Ishikawa (cell line): ENCODE results near the gene IFNAR2.

Experiments
- CEBPB ChIP-seq: IDR thresholded peaks from 2 replicates; pipeline ENCODE4 v1.6.1; 2012
- CREB1 ChIP-seq: IDR thresholded peaks from 2 replicates; pipeline ENCODE4 v1.6.1; 2012; ENCODE audit warnings: low read depth
- EGR1 ChIP-seq: IDR thresholded peaks from 2 replicates; pipeline ENCODE4 v1.6.1; 2012
- EP300 ChIP-seq: IDR thresholded peaks from 2 replicates; pipeline ENCODE4 v1.6.1; 2012; ENCODE audit warnings: borderline replicate concordance
- FOXM1 ChIP-seq: IDR thresholded peaks from 2 replicates; pipeline ENCODE4 v1.6.1; 2012; ENCODE audit warnings: low read depth, borderline replicate concordance
- NFIC ChIP-seq: IDR thresholded peaks from 2 replicates; pipeline ENCODE4 v1.6.1; 2012
- RAD21 ChIP-seq: IDR thresholded peaks from 2 replicates; pipeline ENCODE4 v1.6.1; 2012; ENCODE audit warnings: low read depth
- TAF1 ChIP-seq: IDR thresholded peaks from 2 replicates; pipeline ENCODE4 v1.6.1; 2012; ENCODE audit warnings: low read depth, mild to moderate bottlenecking
- TCF12 ChIP-seq: IDR thresholded peaks from 2 replicates; pipeline ENCODE4 v1.6.1; 2012; ENCODE audit warnings: low read depth
- TEAD4 ChIP-seq: IDR thresholded peaks from 2 replicates; pipeline ENCODE4 v1.6.1; 2012
- YY1 ChIP-seq: IDR thresholded peaks from 2 replicates; pipeline ENCODE4 v1.6.1; 2012; ENCODE audit warnings: low read depth
- ZBTB7A ChIP-seq: IDR thresholded peaks from 2 replicates; pipeline ENCODE4 v1.6.1; 2012; ENCODE audit warnings: low read depth
- TF ChIP-seq, protein P1 (sequence below): IDR thresholded peaks from 2 replicates; pipeline ENCODE4 v1.6.1; 2012
- TF ChIP-seq, protein P2 (sequence below): IDR thresholded peaks from 2 replicates; pipeline ENCODE4 v1.6.1; 2012
- TF ChIP-seq, protein P3 (sequence below): IDR thresholded peaks from 2 replicates; pipeline ENCODE4 v1.6.1; 2012; ENCODE audit warnings: low read depth, mild to moderate bottlenecking

Gene IFNAR2

DNA sequence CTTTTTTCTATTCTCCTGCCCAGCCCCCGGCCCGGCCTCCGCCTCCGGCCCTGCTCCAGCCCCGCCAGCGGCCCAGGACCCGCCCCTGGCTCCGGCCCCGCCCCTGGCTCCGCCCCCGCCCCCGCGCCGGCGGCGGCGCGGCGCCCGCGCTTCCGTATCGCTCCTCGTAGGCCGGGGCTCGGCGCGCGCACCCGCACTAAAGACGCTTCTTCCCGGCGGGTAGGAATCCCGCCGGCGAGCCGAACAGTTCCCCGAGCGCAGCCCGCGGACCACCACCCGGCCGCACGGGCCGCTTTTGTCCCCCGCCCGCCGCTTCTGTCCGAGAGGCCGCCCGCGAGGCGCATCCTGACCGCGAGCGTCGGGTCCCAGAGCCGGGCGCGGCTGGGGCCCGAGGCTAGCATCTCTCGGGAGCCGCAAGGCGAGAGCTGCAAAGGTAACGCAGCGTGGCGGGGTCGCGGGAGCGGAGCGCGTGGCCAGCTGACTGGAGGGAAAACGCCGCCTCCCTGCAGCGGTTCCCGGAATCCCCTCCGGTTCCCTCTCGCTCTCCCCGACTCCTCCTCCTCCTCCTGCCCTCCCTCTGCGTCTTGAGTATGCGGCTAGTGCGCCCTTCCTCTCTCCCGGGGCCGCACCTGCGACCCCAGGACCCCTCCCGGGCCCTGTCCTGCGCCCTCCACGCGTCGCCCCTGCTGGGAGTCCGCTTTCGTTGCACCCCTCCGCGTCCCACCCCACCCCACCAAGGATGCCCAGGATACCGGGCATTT lies at the start of gene IFNAR2:
Gene IFNAR2, plus strand, starts transcription at position 155 of the 761 bp plus-strand sequence. CDS start 11,985 bp downstream, outside the sequence.
- TF ChIP-seq TAF1: peak; percentile 34; the same call in 1 of the 2 replicates
- no peak for TF ChIP-seq TEAD4
- no peak for TF ChIP-seq EGR1
- TF ChIP-seq CREB1: no peak
- TF ChIP-seq CEBPB: no peak
- no peak for TF ChIP-seq YY1
- TF ChIP-seq RAD21: no peak
- TF ChIP-seq, protein P1, sequence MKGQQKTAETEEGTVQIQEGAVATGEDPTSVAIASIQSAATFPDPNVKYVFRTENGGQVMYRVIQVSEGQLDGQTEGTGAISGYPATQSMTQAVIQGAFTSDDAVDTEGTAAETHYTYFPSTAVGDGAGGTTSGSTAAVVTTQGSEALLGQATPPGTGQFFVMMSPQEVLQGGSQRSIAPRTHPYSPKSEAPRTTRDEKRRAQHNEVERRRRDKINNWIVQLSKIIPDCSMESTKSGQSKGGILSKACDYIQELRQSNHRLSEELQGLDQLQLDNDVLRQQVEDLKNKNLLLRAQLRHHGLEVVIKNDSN: no peak
- TF ChIP-seq, protein P2, sequence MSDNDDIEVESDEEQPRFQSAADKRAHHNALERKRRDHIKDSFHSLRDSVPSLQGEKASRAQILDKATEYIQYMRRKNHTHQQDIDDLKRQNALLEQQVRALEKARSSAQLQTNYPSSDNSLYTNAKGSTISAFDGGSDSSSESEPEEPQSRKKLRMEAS: peak; percentile 71; the same call in 1 of the 2 replicates
- no peak for TF ChIP-seq NFIC
- no peak for TF ChIP-seq FOXM1
- no peak for TF ChIP-seq EP300
- TF ChIP-seq ZBTB7A: peak; percentile 78; the same call in 1 of the 2 replicates

DNA sequence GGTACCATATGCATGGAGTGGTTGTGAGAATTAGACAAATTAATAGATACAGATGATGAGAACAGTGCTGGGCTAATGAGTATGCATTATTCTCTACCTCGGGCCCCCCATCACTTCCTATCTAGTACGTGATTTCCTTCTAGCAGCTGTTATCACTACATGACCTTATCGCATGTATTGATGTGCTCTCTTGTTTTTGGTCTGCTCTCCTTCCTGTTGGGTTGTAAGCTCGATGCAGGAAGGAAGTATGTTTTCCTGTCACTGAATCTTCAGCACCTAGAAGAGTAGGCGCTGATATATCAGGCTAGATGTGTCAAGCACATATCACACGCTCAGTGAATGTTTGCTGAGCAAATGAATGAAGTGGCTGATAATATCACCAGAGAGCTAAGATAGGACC lies 43.9 kb upstream of the IFNAR2 start:
- TF ChIP-seq, protein P1: no peak
- TF ChIP-seq, protein P2: no peak
- no peak for TF ChIP-seq CEBPB
- TF ChIP-seq TAF1: no peak
- TF ChIP-seq YY1: no peak
- no peak for TF ChIP-seq TCF12
- TF ChIP-seq EGR1: no peak
- no peak for TF ChIP-seq TEAD4
- TF ChIP-seq RAD21: no peak
- TF ChIP-seq EP300: no peak
- no peak for TF ChIP-seq CREB1
- TF ChIP-seq, protein P3, sequence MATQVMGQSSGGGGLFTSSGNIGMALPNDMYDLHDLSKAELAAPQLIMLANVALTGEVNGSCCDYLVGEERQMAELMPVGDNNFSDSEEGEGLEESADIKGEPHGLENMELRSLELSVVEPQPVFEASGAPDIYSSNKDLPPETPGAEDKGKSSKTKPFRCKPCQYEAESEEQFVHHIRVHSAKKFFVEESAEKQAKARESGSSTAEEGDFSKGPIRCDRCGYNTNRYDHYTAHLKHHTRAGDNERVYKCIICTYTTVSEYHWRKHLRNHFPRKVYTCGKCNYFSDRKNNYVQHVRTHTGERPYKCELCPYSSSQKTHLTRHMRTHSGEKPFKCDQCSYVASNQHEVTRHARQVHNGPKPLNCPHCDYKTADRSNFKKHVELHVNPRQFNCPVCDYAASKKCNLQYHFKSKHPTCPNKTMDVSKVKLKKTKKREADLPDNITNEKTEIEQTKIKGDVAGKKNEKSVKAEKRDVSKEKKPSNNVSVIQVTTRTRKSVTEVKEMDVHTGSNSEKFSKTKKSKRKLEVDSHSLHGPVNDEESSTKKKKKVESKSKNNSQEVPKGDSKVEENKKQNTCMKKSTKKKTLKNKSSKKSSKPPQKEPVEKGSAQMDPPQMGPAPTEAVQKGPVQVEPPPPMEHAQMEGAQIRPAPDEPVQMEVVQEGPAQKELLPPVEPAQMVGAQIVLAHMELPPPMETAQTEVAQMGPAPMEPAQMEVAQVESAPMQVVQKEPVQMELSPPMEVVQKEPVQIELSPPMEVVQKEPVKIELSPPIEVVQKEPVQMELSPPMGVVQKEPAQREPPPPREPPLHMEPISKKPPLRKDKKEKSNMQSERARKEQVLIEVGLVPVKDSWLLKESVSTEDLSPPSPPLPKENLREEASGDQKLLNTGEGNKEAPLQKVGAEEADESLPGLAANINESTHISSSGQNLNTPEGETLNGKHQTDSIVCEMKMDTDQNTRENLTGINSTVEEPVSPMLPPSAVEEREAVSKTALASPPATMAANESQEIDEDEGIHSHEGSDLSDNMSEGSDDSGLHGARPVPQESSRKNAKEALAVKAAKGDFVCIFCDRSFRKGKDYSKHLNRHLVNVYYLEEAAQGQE: no peak
- TF ChIP-seq ZBTB7A: no peak

DNA sequence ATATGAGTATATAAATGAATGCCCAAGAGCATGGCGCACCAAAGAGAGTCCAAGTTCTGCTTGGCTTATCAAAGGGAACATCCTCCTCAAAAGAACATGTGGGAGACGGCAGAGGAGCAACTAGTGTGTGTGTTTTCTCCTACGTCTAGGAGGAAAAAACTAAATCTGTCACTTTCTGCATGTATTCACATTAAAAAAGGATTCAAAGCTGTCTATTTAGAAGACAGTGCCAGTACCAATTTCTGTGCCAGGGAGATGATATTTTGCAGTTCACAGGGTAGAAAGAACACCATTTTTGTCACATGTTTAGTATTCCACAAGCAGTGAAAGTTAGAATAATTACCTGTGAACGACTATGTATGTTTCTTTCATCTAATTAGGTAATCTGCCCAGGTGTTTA lies 42.5 kb upstream of the IFNAR2 start:
- TF ChIP-seq CEBPB (no peak), TEAD4 (no peak), FOXM1 (no peak), EP300 (no peak)

DNA sequence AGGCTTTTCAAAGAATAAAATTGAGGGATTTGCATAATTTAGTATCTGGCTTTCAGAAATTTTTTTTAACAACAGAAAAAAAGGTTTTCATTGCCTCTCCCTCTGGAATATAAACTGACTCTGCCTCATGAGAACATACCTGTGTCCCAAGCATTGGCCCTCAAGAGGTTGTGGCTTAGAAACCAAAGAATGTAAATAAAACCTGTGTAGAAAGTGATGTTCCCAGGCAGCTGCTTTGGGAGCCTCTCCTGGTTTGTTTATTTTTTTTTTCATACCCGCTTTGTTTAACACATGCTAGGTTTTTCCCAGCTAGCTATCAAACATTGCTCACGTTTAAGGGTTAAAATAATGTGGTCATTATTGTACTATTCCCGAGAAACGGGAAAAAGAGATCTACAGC lies 40.5 kb upstream of the IFNAR2 start:
- TF ChIP-seq CEBPB (no peak), TEAD4 (no peak), TAF1 (no peak), EP300 (no peak), EGR1 (no peak), ZBTB7A (no peak), NFIC (no peak), RAD21 (no peak), YY1 (no peak), TCF12 (no peak), CREB1 (no peak)
- TF ChIP-seq, protein P2: no peak
- TF ChIP-seq, protein P1: no peak
- TF ChIP-seq, protein P3: no peak

DNA sequence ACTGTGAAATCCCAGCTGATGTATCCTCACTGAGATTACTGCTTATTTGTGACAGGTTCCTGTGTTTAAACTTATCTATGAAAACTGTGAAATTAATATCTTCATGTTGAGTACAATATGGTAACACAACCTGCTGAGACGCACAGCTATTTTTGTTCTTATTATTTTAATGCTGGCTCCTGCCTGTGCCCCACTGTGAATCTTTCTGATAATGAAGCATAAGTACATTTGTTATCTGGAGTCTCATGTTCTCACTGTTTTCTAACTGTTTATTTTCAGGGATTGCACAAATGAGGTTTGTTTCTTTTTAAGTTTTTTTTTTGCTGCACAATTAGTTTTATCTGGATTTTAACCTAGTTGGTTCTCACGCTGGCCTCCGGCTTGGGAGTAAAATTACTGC lies 39.9 kb upstream of the IFNAR2 start:
- TF ChIP-seq TEAD4: no peak
- TF ChIP-seq ZBTB7A: no peak
- no peak for TF ChIP-seq YY1
- TF ChIP-seq, protein P3: no peak
- TF ChIP-seq, protein P2: no peak
- no peak for TF ChIP-seq FOXM1
